NB4 (cell line): ENCODE results near the gene UBE2G1.

Experiments used
- DNase-seq: peaks from one replicate; pipeline ENCODE4 v3.0.0; 2010; ENCODE audit warnings: low read depth
- H3K4me3 ChIP-seq: one replicate; pipeline ENCODE4 v1.5.1; 2011; ENCODE audit warnings: mild to moderate bottlenecking, low read depth, low read length, moderate library complexity
- CTCF ChIP-seq: IDR thresholded peaks from one replicate; pipeline ENCODE4 v1.5.1; 2012; ENCODE audit warnings: low read depth, low read length
- MAX ChIP-seq: IDR thresholded peaks from 2 replicates; pipeline ENCODE4 v1.6.1; 2011; ENCODE audit warnings: low read depth, low read length
- MYC ChIP-seq: IDR thresholded peaks from 2 replicates; pipeline ENCODE4 v1.6.1; 2011; ENCODE audit warnings: low read depth, low read length
- POLR2A ChIP-seq: IDR thresholded peaks from 2 replicates; pipeline ENCODE4 v1.6.1; 2011; ENCODE audit warnings: mild to moderate bottlenecking; ENCODE audit not compliant: insufficient read length; ENCODE audit errors: extremely low read depth

UBE2G1 gene

GRCh38 chr17:4344926-4345325, 21.5 kb downstream of the UBE2G1 start:
- no peak overlapping the region for H3K4me3 ChIP-seq
- TF ChIP-seq MAX (no peak), POLR2A (no peak), MYC (no peak)
- no peak for DNase-seq

- TF ChIP-seq CTCF: no peak
- TF ChIP-seq MAX: no peak
- TF ChIP-seq POLR2A: no peak
- TF ChIP-seq MYC: no peak
- H3K4me3 ChIP-seq: no peak overlapping the region
- no peak for DNase-seq
Observed at GRCh38 chr17:4342535-4342934, 23.9 kb downstream of the UBE2G1 start.

- TF ChIP-seq POLR2A: no peak
- DNase-seq: no peak
- no peak overlapping the region for H3K4me3 ChIP-seq
Observed at GRCh38 chr17:4341616-4341977, 24.9 kb downstream of the UBE2G1 start.

- no peak for TF ChIP-seq MAX
- TF ChIP-seq POLR2A: no peak
- no peak for TF ChIP-seq MYC
- no peak for TF ChIP-seq CTCF
- no peak overlapping the region for H3K4me3 ChIP-seq
- no peak for DNase-seq
Observed at GRCh38 chr17:4340914-4341615, 25.4 kb downstream of the UBE2G1 start.

GRCh38 chr17:4334776-4335584, 31.5 kb downstream of the UBE2G1 start:
- TF ChIP-seq CTCF: no peak
- TF ChIP-seq POLR2A: no peak
- TF ChIP-seq MYC: no peak
- TF ChIP-seq MAX: no peak
- H3K4me3 ChIP-seq: no peak overlapping the region
- DNase-seq: no peak

GRCh38 chr17:4334332-4334731, 32.1 kb downstream of the UBE2G1 start:
- no peak for DNase-seq
- TF ChIP-seq CTCF: no peak
- TF ChIP-seq POLR2A: no peak
- no peak for TF ChIP-seq MAX
- no peak for TF ChIP-seq MYC
- H3K4me3 ChIP-seq: no peak overlapping the region
